Ishikawa (cell line): ENCODE results near the gene TMEM132D.

Source experiments
- CEBPB ChIP-seq: IDR thresholded peaks from 2 replicates; pipeline ENCODE4 v1.6.1; 2012
- CREB1 ChIP-seq: IDR thresholded peaks from 2 replicates; pipeline ENCODE4 v1.6.1; 2012; ENCODE audit warnings: low read depth
- EGR1 ChIP-seq: IDR thresholded peaks from 2 replicates; pipeline ENCODE4 v1.6.1; 2012
- EP300 ChIP-seq: IDR thresholded peaks from 2 replicates; pipeline ENCODE4 v1.6.1; 2012; ENCODE audit warnings: borderline replicate concordance
- FOXM1 ChIP-seq: IDR thresholded peaks from 2 replicates; pipeline ENCODE4 v1.6.1; 2012; ENCODE audit warnings: low read depth, borderline replicate concordance
- NFIC ChIP-seq: IDR thresholded peaks from 2 replicates; pipeline ENCODE4 v1.6.1; 2012
- RAD21 ChIP-seq: IDR thresholded peaks from 2 replicates; pipeline ENCODE4 v1.6.1; 2012; ENCODE audit warnings: low read depth
- TAF1 ChIP-seq: IDR thresholded peaks from 2 replicates; pipeline ENCODE4 v1.6.1; 2012; ENCODE audit warnings: low read depth, mild to moderate bottlenecking
- TCF12 ChIP-seq: IDR thresholded peaks from 2 replicates; pipeline ENCODE4 v1.6.1; 2012; ENCODE audit warnings: low read depth
- TEAD4 ChIP-seq: IDR thresholded peaks from 2 replicates; pipeline ENCODE4 v1.6.1; 2012
- YY1 ChIP-seq: IDR thresholded peaks from 2 replicates; pipeline ENCODE4 v1.6.1; 2012; ENCODE audit warnings: low read depth
- ZBTB7A ChIP-seq: IDR thresholded peaks from 2 replicates; pipeline ENCODE4 v1.6.1; 2012; ENCODE audit warnings: low read depth
- TF ChIP-seq, protein P1 (sequence below): IDR thresholded peaks from 2 replicates; pipeline ENCODE4 v1.6.1; 2012; ENCODE audit warnings: low read depth, mild to moderate bottlenecking
- TF ChIP-seq, protein P2 (sequence below): IDR thresholded peaks from 2 replicates; pipeline ENCODE4 v1.6.1; 2012
- TF ChIP-seq, protein P3 (sequence below): IDR thresholded peaks from 2 replicates; pipeline ENCODE4 v1.6.1; 2012

The TMEM132D gene

DNA sequence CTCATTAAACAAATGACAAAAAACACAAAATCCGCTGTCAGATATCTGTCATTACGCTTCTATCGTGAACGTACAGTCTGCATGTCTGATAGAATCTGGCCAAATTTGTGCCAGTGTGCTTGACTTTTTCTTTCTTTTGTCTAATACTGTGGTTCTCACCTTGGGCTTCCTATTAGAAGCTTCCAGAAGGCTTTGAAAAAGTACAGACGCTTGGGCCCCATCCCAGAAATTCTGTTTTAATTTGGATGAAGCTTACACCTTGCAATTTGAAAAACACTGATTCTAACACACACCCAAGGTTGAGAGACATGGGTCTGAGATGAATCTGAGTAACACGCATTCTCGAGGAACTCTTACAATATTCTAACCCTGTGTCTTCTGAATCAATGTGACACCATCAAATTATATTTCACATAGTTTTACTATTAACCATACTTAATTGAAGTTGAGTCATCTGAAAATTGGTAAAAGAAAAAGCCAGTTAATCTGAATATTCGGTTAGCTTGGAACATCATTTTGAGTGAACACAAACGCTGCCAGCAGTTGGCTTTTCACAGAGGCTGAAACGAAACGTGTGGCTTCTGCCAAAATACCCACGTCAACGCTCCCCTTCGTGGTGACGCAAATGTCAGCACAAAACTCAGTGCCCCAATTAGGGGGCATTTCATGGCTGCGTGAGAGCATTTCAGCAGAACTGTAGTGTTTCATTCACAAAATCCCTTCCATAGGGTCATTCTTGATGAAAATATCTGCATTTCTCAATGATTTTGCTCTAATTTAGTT is 420.5 kb downstream of the TMEM132D start:
- no peak for TF ChIP-seq TAF1
- no peak for TF ChIP-seq FOXM1
- TF ChIP-seq, protein P1, sequence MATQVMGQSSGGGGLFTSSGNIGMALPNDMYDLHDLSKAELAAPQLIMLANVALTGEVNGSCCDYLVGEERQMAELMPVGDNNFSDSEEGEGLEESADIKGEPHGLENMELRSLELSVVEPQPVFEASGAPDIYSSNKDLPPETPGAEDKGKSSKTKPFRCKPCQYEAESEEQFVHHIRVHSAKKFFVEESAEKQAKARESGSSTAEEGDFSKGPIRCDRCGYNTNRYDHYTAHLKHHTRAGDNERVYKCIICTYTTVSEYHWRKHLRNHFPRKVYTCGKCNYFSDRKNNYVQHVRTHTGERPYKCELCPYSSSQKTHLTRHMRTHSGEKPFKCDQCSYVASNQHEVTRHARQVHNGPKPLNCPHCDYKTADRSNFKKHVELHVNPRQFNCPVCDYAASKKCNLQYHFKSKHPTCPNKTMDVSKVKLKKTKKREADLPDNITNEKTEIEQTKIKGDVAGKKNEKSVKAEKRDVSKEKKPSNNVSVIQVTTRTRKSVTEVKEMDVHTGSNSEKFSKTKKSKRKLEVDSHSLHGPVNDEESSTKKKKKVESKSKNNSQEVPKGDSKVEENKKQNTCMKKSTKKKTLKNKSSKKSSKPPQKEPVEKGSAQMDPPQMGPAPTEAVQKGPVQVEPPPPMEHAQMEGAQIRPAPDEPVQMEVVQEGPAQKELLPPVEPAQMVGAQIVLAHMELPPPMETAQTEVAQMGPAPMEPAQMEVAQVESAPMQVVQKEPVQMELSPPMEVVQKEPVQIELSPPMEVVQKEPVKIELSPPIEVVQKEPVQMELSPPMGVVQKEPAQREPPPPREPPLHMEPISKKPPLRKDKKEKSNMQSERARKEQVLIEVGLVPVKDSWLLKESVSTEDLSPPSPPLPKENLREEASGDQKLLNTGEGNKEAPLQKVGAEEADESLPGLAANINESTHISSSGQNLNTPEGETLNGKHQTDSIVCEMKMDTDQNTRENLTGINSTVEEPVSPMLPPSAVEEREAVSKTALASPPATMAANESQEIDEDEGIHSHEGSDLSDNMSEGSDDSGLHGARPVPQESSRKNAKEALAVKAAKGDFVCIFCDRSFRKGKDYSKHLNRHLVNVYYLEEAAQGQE, result no peak
- TF ChIP-seq, protein P2, sequence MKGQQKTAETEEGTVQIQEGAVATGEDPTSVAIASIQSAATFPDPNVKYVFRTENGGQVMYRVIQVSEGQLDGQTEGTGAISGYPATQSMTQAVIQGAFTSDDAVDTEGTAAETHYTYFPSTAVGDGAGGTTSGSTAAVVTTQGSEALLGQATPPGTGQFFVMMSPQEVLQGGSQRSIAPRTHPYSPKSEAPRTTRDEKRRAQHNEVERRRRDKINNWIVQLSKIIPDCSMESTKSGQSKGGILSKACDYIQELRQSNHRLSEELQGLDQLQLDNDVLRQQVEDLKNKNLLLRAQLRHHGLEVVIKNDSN, result no peak
- no peak for TF ChIP-seq CEBPB
- no peak for TF ChIP-seq RAD21
- TF ChIP-seq TCF12, result no peak
- TF ChIP-seq, protein P3, sequence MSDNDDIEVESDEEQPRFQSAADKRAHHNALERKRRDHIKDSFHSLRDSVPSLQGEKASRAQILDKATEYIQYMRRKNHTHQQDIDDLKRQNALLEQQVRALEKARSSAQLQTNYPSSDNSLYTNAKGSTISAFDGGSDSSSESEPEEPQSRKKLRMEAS, result no peak
- TF ChIP-seq EGR1, result no peak
- no peak for TF ChIP-seq ZBTB7A
- no peak for TF ChIP-seq EP300

DNA sequence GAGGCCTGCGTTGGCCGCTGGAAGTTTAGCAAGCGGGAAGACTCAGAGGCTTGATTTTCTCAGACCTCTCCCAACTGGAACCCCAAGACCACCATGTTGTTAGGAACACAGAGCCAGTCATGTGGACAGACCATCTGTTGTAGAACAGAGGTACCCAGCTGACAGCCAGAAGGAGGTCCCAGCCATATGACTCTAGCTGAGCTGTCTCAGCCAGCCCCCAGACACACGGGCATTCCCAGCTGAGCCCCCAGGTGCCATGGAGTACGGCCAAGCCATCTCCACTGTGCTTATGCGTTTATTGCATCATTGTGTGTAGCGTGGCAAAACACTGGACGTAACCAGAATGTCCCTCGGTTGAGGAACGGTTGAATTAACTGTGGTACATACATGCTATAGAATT is 421.9 kb downstream of the TMEM132D start:
- TF ChIP-seq EGR1 (no peak), TEAD4 (no peak), NFIC (no peak), EP300 (no peak), CEBPB (no peak), TAF1 (no peak)
- TF ChIP-seq, protein P2, result no peak

DNA sequence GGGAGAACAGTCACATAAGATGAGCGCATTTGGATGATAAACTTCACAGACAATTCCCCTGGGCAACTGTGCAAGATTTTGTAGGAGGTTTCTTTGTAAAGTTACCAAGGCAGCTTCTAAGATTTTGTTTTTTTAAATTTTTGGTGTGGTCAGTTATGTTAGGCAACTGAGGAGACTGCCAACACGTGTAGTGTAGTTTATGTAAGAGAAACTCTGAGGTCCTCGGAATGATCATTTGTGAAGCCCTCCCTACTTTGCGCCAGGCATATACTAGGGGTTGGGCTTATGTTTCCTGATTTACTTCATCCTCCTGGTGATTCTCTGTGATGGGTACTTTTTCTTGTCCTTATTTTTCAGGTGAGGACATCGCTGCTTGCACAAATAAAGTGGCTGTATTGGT is 433.6 kb downstream of the TMEM132D start:
- no peak for TF ChIP-seq TEAD4
- TF ChIP-seq, protein P3, result no peak
- no peak for TF ChIP-seq NFIC
- TF ChIP-seq, protein P1, result no peak
- no peak for TF ChIP-seq EGR1
- TF ChIP-seq EP300, result no peak
- TF ChIP-seq CREB1, result no peak
- TF ChIP-seq RAD21, result no peak
- TF ChIP-seq TAF1, result no peak

DNA sequence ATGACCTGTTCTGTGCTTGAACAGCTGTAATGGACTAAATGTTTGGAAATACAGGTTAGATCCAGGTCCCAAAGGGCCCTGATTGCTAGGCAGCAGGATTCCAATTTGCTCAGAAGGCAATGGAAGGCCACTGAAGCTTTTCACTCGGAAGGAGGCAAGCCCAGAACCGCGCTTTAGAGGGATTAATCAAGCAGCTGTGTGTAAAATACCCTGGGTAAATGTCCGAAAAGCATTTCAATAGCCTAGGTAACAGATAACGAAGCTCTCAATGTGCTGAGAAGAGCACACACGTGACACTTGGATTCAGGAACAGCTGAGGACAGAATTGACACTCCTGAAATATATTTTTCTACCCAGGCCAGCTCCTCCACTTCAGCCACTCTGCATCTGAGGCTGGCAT is 436.1 kb downstream of the TMEM132D start:
- TF ChIP-seq EGR1, result no peak

DNA sequence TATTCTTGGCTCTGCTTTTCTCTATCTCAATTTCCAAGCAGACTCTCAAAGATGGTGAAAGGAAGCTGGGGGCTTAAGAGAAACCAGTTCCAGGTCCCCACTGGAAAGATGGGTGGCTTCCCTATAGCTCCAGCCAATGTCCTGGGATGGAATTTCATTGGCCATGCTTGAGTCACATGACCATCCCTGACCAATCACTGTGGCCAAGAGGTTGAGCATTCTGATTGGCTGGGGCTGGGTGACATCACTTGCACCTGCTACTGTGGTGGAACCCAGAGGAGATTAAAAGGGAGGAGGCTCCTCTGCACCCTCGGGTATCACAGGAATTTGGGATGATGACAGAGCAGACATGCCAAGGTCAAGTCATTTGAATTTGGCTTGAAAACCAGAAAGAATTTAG is 436.5 kb downstream of the TMEM132D start:
- TF ChIP-seq YY1, result no peak
- no peak for TF ChIP-seq TAF1
- no peak for TF ChIP-seq TCF12
- TF ChIP-seq TEAD4, result no peak
- TF ChIP-seq EP300, result no peak
- TF ChIP-seq NFIC, result no peak
- TF ChIP-seq, protein P2, result no peak
- no peak for TF ChIP-seq FOXM1
- TF ChIP-seq, protein P1, result no peak
- TF ChIP-seq, protein P3, result no peak
- no peak for TF ChIP-seq EGR1
